Measurements from ENCODE around the gene PAQR8. TPM values are rescaled to one million over a fixed set of nuclear protein-coding genes. Genes with fewer than 3 reads are reported as not detected.

PAQR8 gene
- total RNA-seq, 4 donors from 2014 or later: 27.1 to 250 (median 159) TPM

DNA sequence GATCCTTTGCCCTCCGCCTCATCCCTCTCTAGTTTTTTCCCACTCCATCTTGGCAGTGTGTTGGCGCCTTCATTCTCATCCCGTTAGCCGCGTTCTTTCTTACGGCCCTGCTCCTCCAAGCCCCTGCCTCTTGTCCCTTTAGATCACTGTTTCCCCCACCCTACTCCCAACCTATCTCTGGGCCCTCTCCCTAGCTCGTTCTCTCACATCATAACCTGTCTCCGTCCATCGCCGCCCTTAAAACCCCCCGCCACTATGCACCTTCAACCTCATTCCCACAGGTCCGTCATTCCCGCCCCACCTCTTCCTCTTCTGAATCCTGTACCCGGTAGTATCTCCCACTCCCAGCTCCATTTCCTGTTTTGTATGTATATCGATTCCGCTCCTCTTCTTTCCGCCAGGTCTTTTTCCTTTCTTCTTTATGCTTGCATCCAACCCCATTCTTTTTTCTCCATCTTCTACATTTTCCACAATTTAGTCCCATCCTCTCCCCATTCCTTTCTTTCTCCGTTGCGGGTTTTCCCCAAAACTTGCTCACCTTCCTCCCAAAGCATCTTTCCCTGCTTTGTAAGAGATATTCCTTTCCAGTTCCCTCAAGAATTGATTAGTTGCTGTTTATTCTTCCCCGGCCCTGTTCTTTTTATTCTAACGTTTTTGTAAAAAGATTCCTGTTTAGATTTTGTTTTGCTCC, 58.9 kb downstream of the PAQR8 start:
- no peaks in the 10 kb centered on the region for H3K27me3 ChIP-seq
- in situ Hi-C loops (cut with MboI; ENCODE audit: low pct_ligation_motif_present in 1 of 4, low pct_unique_long_range_greater_than_20kb in 1 of 4, low sequenced_read_pairs in 3 of 4): loop anchor here in 3 of 4 donors (5.0 to 25.0 kb wide), 3 partner anchors 74 to 156 kb away; partner anchors contain the start of genes MCM3 (in 1 of the 3) and TRAM2 (in 1 of the 3)
- intact Hi-C loops (cut with DNase I; ENCODE audit: low total_unique reads): loop anchor here (10.0 kb wide), 1 partner anchor 84 kb away; no protein-coding TSS in a partner anchor
- H3K4me3 ChIP-seq: peak overlapping the region; percentile 52 to 81 (median 58)
- no peaks in the 10 kb centered on the region for H3K9me3 ChIP-seq
- 10 to 13% methylated on average over 21 of the region's 21 CpGs for WGBS, 2 donors (ENCODE audit: low coverage in 1 of 2)
- TF ChIP-seq POLR2A (IDR thresholded peaks at IDR 0.05) (no peak), POLR2AphosphoS5 (IDR thresholded peaks at IDR 0.05) (no peak), EP300 (IDR thresholded peaks at IDR 0.05; ENCODE audit: low read depth) (no peak)
- TF ChIP-seq, protein P1, sequence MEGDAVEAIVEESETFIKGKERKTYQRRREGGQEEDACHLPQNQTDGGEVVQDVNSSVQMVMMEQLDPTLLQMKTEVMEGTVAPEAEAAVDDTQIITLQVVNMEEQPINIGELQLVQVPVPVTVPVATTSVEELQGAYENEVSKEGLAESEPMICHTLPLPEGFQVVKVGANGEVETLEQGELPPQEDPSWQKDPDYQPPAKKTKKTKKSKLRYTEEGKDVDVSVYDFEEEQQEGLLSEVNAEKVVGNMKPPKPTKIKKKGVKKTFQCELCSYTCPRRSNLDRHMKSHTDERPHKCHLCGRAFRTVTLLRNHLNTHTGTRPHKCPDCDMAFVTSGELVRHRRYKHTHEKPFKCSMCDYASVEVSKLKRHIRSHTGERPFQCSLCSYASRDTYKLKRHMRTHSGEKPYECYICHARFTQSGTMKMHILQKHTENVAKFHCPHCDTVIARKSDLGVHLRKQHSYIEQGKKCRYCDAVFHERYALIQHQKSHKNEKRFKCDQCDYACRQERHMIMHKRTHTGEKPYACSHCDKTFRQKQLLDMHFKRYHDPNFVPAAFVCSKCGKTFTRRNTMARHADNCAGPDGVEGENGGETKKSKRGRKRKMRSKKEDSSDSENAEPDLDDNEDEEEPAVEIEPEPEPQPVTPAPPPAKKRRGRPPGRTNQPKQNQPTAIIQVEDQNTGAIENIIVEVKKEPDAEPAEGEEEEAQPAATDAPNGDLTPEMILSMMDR (IDR thresholded peaks at IDR 0.05): no peak
- DNase-seq: peak; percentile 20
- H3K4me1 ChIP-seq: peaks cover 8 to 15% (median 11%) of the 10 kb centered on the region in 4 donors
- H3K27ac ChIP-seq: peak overlapping the region; percentile 75 to 87 (median 86)
- H3K36me3 ChIP-seq: no peaks in the 10 kb centered on the region

DNA sequence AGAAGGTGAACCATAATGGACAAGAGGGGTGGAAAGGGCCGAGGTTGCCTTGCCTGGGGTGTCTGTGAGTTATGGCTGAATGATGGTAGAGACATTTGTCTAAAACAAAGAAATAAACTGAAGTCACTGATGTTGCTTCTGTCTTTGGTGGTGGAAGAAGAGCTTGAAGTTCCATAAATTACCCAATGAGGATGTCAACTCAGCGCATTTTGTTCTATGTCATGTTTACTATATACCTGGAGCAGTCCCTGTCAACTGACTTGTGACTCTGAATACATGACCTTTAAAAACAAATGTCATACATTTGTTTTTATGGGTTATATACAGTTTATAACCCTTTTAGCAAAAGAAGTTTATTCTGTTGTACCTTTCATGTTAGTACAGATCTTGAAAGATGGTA, 60.2 kb downstream of the PAQR8 start:
- Histone ChIP-seq H3K27me3 (no peaks in the 10 kb centered on the region), H3K4me3 (no peak overlapping the region), H3K36me3 (no peaks in the 10 kb centered on the region), H3K4me1 (peaks cover 8 to 15% (median 11%) of the 10 kb centered on the region in 4 donors), H3K27ac (no peak overlapping the region), H3K9me3 (no peaks in the 10 kb centered on the region)
- WGBS, 2 donors (ENCODE audit: low coverage in 1 of 2): 91 to 93% methylated on average over 2 of the region's 2 CpGs
- in situ Hi-C loops (cut with MboI; ENCODE audit: low pct_ligation_motif_present in 1 of 4, low pct_unique_long_range_greater_than_20kb in 1 of 4, low sequenced_read_pairs in 3 of 4) (loop anchor here in 3 of 4 donors (5.0 to 25.0 kb wide), 3 partner anchors 73 to 155 kb away; partner anchors contain the start of genes MCM3 (in 1 of the 3) and TRAM2 (in 1 of the 3)), intact Hi-C loops (cut with DNase I; ENCODE audit: low total_unique reads) (loop anchor here (10.0 kb wide), 1 partner anchor 83 kb away; no protein-coding TSS in a partner anchor)
- DNase-seq: no peak
- TF ChIP-seq, protein P1 (IDR thresholded peaks at IDR 0.05): no peak
- TF ChIP-seq POLR2A (IDR thresholded peaks at IDR 0.05) (no peak), EP300 (IDR thresholded peaks at IDR 0.05; ENCODE audit: low read depth) (no peak), POLR2AphosphoS5 (IDR thresholded peaks at IDR 0.05) (no peak)

DNA sequence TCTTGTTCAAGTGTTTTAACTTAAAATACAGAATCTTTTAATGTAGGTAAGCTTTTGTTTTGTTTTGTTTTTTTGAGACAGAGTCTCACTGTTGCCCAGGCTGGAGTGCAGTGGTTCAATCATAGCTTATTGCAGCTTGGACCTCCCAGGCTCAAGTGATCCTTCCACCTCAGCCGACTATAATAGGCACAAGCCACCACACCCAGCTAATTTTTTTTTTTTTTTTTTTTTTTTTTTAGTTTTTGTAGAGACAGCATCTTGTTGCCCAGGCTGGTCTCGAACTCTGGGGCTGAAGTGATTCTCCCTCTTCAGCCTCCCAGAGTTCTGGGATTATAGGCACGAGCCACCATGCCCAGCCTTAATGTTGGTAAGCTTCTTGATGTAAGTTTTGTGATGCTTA, 61.5 kb downstream of the PAQR8 start:
- Histone ChIP-seq H3K27ac (peak overlapping the region; percentile 30 to 58 (median 42)), H3K9me3 (no peaks in the 10 kb centered on the region), H3K36me3 (no peaks in the 10 kb centered on the region), H3K4me1 (peaks cover 8 to 15% (median 11%) of the 10 kb centered on the region in 4 donors), H3K4me3 (no peak overlapping the region), H3K27me3 (no peaks in the 10 kb centered on the region)
- no peak for DNase-seq
- in situ Hi-C loops (cut with MboI; ENCODE audit: low pct_ligation_motif_present in 1 of 4, low pct_unique_long_range_greater_than_20kb in 1 of 4, low sequenced_read_pairs in 3 of 4) (loop anchor here in 3 of 4 donors (5.0 to 25.0 kb wide), 3 partner anchors 71 to 154 kb away; partner anchors contain the start of genes MCM3 (in 1 of the 3) and TRAM2 (in 1 of the 3)), intact Hi-C loops (cut with DNase I; ENCODE audit: low total_unique reads) (loop anchor here (10.0 kb wide), 1 partner anchor 81 kb away; no protein-coding TSS in a partner anchor)
- TF ChIP-seq, protein P1 (IDR thresholded peaks at IDR 0.05): no peak
- TF ChIP-seq POLR2A (IDR thresholded peaks at IDR 0.05): no peak
- no peak for TF ChIP-seq POLR2AphosphoS5 (IDR thresholded peaks at IDR 0.05)
- TF ChIP-seq EP300 (IDR thresholded peaks at IDR 0.05; ENCODE audit: low read depth): no peak
- 54 to 73% methylated on average over 1 to 3 of the region's 3 CpGs for WGBS, 2 donors (ENCODE audit: low coverage in 1 of 2)

DNA sequence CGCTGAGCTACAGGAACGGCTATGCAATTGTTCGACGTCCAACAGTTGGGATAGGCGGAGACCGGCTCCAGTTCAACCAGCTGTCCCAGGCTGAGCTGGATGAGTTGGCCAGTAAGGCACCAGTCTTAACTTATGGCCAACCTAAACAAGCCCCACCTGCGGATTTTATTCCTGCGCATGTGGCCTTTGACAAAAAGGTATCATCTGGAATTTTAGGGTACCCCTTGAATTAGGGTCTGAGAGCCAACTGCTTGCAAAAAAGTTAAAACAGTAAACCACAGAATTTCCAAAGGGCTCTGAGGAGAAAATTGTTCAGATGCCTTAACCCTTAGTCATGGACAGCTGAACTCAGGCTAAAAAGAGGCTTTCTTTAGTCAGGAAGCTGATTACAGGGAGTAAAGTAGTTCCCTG, 62.0 kb downstream of the PAQR8 start:
- TF ChIP-seq POLR2AphosphoS5 (IDR thresholded peaks at IDR 0.05) (peak in 1 of 3 donors; percentile 14), EP300 (IDR thresholded peaks at IDR 0.05; ENCODE audit: low read depth) (no peak)
- Histone ChIP-seq H3K27me3 (no peaks in the 10 kb centered on the region), H3K4me3 (no peak overlapping the region), H3K9me3 (no peaks in the 10 kb centered on the region), H3K36me3 (no peaks in the 10 kb centered on the region), H3K4me1 (peaks cover 8 to 15% (median 11%) of the 10 kb centered on the region in 4 donors), H3K27ac (peak overlapping the region; percentile 30 to 58 (median 42))
- intact Hi-C loops (cut with DNase I; ENCODE audit: low total_unique reads): loop anchor here (10.0 kb wide), 1 partner anchor 81 kb away; no protein-coding TSS in a partner anchor
- in situ Hi-C loops (cut with MboI; ENCODE audit: low pct_ligation_motif_present in 1 of 4, low pct_unique_long_range_greater_than_20kb in 1 of 4, low sequenced_read_pairs in 3 of 4): loop anchor here in 3 of 4 donors (5.0 to 25.0 kb wide), 3 partner anchors 71 to 153 kb away; partner anchors contain the start of genes MCM3 (in 1 of the 3) and TRAM2 (in 1 of the 3)
- no peak for DNase-seq
- 92 to 100% methylated on average over 2 to 8 of the region's 8 CpGs for WGBS, 2 donors (ENCODE audit: low coverage in 1 of 2)

All from transverse colon (tissue), 4 donors.